HG02852 (cell line): ENCODE data around the gene CD3D.
"Not testable (repeated sequence)": the region's sequence is repeated elsewhere in the genome, so short reads cannot be mapped to it uniquely, and the experiment has no call there.

ENCODE experiments used
- ATAC-seq: cut with Tn5 transposase; IDR thresholded peaks from one replicate; pipeline ENCODE4 v1.9.1; 2021; ENCODE audit warnings: mild to moderate bottlenecking, moderate library complexity; ENCODE audit not compliant: unreplicated experiment

Gene CD3D

GRCh38 chr11:118339281-118339961 is 3.1 kb downstream of the CD3D start:
- no peak for ATAC-seq

- no peak for ATAC-seq
Observed at GRCh38 chr11:118338637-118339061, 3.9 kb downstream of the CD3D start.

GRCh38 chr11:118334745-118335144 is 7.8 kb downstream of the CD3D start:
- no peak for ATAC-seq

- ATAC-seq: no peak
Observed at GRCh38 chr11:118328745-118329144, 13.8 kb downstream of the CD3D start.

GRCh38 chr11:118325283-118325682 is 17.2 kb downstream of the CD3D start:
- no peak for ATAC-seq

GRCh38 chr11:118322721-118323120 is 19.8 kb downstream of the CD3D start:
- no peak for ATAC-seq

- no peak for ATAC-seq
Observed at GRCh38 chr11:118321386-118322082, 21.0 kb downstream of the CD3D start.

- ATAC-seq: no peak
Observed at GRCh38 chr11:118320515-118320914, 22.0 kb downstream of the CD3D start.

- ATAC-seq: no peak
Observed at GRCh38 chr11:118319337-118319707, 23.2 kb downstream of the CD3D start.

- ATAC-seq: no peak
Observed at GRCh38 chr11:118318581-118319336, 23.7 kb downstream of the CD3D start.

- ATAC-seq: no peak
Observed at GRCh38 chr11:118318124-118318523, 24.4 kb downstream of the CD3D start.

GRCh38 chr11:118314988-118315411 is 27.5 kb downstream of the CD3D start:
- no peak for ATAC-seq

- no peak for ATAC-seq
Observed at GRCh38 chr11:118313242-118313641, 29.3 kb downstream of the CD3D start.

GRCh38 chr11:118312328-118312727 is 30.2 kb downstream of the CD3D start:
- ATAC-seq: no peak

- no peak for ATAC-seq
Observed at GRCh38 chr11:118311518-118311917, 31.0 kb downstream of the CD3D start.

- no peak for ATAC-seq
Observed at GRCh38 chr11:118310781-118311485, 31.6 kb downstream of the CD3D start.

GRCh38 chr11:118310271-118310670 is 32.2 kb downstream of the CD3D start:
- no peak for ATAC-seq

GRCh38 chr11:118308995-118309528 is 33.4 kb downstream of the CD3D start:
- ATAC-seq: not testable (repeated sequence)

- no peak for ATAC-seq
Observed at GRCh38 chr11:118306556-118306955, 35.9 kb downstream of the CD3D start.

GRCh38 chr11:118305726-118306125 is 36.8 kb downstream of the CD3D start:
- no peak for ATAC-seq
